Measurements from ENCODE around the gene ADAMTSL3. TPM values are rescaled to one million over a fixed set of nuclear protein-coding genes. Genes with fewer than 3 reads are reported as not detected.
A peak's percentile ranks its signal among the peaks of the same experiment; 100 is the strongest.

The ADAMTSL3 gene
- total and polyA plus RNA-seq, 11 donors, result 1.3 to 13.2 (median 7.3) TPM

- peak in 3 of 4 donors; percentile 27 to 67 (median 56) for ATAC-seq
- TF ChIP-seq CTCF (IDR thresholded peaks at IDR 0.05) (no peak), POLR2A (IDR thresholded peaks at IDR 0.05) (no peak)
- WGBS, 4 donors, result 75 to 81% (median 78%) methylated on average over 8 of the region's 8 CpGs
- Histone ChIP-seq H3K9me3 (no peaks in the 10 kb centered on the region), H3K27ac (peak overlapping the region in 3 of 12 donors; percentile 2 to 21 (median 9)), H3K4me1 (peaks cover 0 to 17% (median 1%) of the 10 kb centered on the region in 12 donors), H3K4me3 (no peak overlapping the region), H3K27me3 (no peaks in the 10 kb centered on the region), H3K36me3 (peaks cover 0 to 7% (median 0%) of the 10 kb centered on the region in 9 donors)
- peak in 1 of 5 donors; percentile 30 for DNase-seq
- intact Hi-C loops (cut with DNase I), result no loop called here
These were observed 162.4 kb downstream of the ADAMTSL3 start for GRCh38 chr15:83816124-83816883.

DNA sequence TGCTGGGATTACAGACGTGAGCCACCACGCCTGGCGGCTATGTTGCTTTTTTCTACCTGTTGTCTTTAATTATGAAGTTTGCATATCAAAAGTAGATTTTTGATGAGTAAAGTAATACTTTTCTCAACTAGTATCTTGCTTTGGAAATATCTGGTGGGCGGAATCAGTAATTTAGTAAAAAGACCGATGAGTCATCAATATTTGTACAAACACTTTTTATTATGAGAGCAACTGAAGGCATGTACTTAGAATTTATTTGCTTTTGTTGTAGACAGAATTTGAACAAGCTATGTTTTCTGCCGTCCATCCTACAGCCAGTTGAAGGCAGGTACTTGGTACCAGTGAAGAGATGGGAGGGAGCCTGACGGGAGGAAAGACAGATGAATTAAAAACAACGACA, 164.7 kb downstream of the ADAMTSL3 start:
- DNase-seq, result no peak
- Histone ChIP-seq H3K4me1 (peaks cover 0 to 17% (median 1%) of the 10 kb centered on the region in 12 donors), H3K27ac (no peak overlapping the region), H3K9me3 (no peaks in the 10 kb centered on the region), H3K36me3 (peaks cover 0 to 7% (median 0%) of the 10 kb centered on the region in 9 donors), H3K27me3 (no peaks in the 10 kb centered on the region), H3K4me3 (no peak overlapping the region)
- intact Hi-C loops (cut with DNase I), result no loop called here
- 94 to 97% (median 95%) methylated on average over 8 of the region's 8 CpGs for WGBS, 4 donors
- TF ChIP-seq CTCF (IDR thresholded peaks at IDR 0.05), result no peak
- no peak for TF ChIP-seq POLR2A (IDR thresholded peaks at IDR 0.05)
- ATAC-seq, result no peak

- no peaks in the 10 kb centered on the region for H3K4me1 ChIP-seq
- intact Hi-C loops (cut with DNase I), result loop anchor here in 2 of 10 donors (10.0 kb wide), 3 partner anchors 56 to 256 kb away; no protein-coding TSS in a partner anchor
- H3K27me3 ChIP-seq, result no peaks in the 10 kb centered on the region
- no peak for ATAC-seq
- no peak overlapping the region for H3K27ac ChIP-seq
- WGBS, 4 donors, result 63 to 92% (median 80%) methylated on average over 4 of the region's 4 CpGs
- DNase-seq, result no peak
- H3K9me3 ChIP-seq, result peaks cover 0 to 6% (median 0%) of the 10 kb centered on the region in 12 donors
- no peak overlapping the region for H3K4me3 ChIP-seq
- no peak for TF ChIP-seq POLR2A (IDR thresholded peaks at IDR 0.05)
- TF ChIP-seq CTCF (IDR thresholded peaks at IDR 0.05), result no peak
- no peaks in the 10 kb centered on the region for H3K36me3 ChIP-seq
These were observed 176.5 kb downstream of the ADAMTSL3 start for GRCh38 chr15:83830381-83830780.

DNA sequence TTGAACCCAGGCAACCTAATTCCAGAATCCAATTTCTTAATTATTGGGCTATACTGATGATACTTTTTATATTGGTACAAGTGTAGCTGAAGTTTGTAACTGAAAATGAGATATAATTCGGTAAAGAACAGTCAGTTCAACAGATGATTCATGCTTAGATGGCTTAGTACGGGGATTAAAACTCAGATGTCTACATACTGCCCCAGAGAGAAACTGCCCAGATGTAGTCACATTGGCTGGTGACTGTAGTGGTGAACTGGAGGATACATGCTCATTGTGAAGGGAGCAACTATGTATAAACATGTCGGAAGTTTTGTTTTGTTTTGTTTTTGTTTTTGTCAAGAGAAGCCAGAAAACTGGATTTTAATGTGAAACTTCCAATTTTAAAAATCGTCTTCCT, 179.6 kb downstream of the ADAMTSL3 start:
- Histone ChIP-seq H3K36me3 (peaks cover 0 to 3% (median 0%) of the 10 kb centered on the region in 9 donors), H3K27ac (no peak overlapping the region), H3K27me3 (no peaks in the 10 kb centered on the region), H3K4me3 (no peak overlapping the region), H3K4me1 (no peaks in the 10 kb centered on the region), H3K9me3 (no peaks in the 10 kb centered on the region)
- ATAC-seq (no peak), DNase-seq (no peak)
- WGBS, 4 donors, result 78 to 90% (median 89%) methylated on average over 4 of the region's 4 CpGs
- no peak for TF ChIP-seq CTCF (IDR thresholded peaks at IDR 0.05)
- no peak for TF ChIP-seq POLR2A (IDR thresholded peaks at IDR 0.05)
- intact Hi-C loops (cut with DNase I), result loop anchor here in 2 of 10 donors (10.0 kb wide), 3 partner anchors 59 to 259 kb away; no protein-coding TSS in a partner anchor

All from heart left ventricle (tissue), 16 donors.